HepG2 (cell line): ENCODE measurements around the gene PLA2G4F. TPM values are rescaled to one million over a fixed set of nuclear protein-coding genes. Genes with fewer than 3 reads are reported as not detected.

Experiments used
- ATAC-seq: fragments of 200-7000 bp; cut with Tn5 transposase; 3 replicates; pipeline ENCODE4 v1.9.1; 2020; ENCODE audit warnings: mild to moderate bottlenecking, moderate library complexity
- BruUV-seq: library from RNA; stranded (reverse); fragments of 400-500 nt; replicated peaks from 2 replicates; lab custom pipeline; 2021; lab: Mats Ljungman, UMichigan
- CTCF ChIA-PET: fragments of 300-600 bp; formaldehyde crosslinking; extraction: SDS; loops from one replicate; lab custom pipeline; 2021; ENCODE audit warnings: low total read pairs, inconsistent platforms, low intra/inter-chr PET ratio; lab: Yijun Ruan, JAX
- POLR2A ChIA-PET: fragments of 350-600 bp; sonication (Branson Sonifier 250); formaldehyde crosslinking; loops from one replicate; lab custom pipeline; 2020; ENCODE audit warnings: antibody characterized with exemption, inconsistent platforms; lab: Yijun Ruan, JAX
- DNase-seq: peaks from one replicate; pipeline ENCODE4 v3.0.0-alpha.2; 2015; ENCODE audit warnings: low spot score
- FAIRE-seq: peaks from 3 replicates; lab custom pipeline; 2011; peaks lifted over from hg19 to GRCh38; lab: Jason Lieb, UNC
- H2AFZ ChIP-seq: one replicate; pipeline ENCODE4 v1.6.1; 2011; ENCODE audit warnings: low read length, inconsistent platforms
- H3K27ac ChIP-seq: fragments of 300-600 bp; 3 replicates; pipeline ENCODE4 v1.8.0; 2011; ENCODE audit warnings: mixed run types, mild to moderate bottlenecking, mixed read lengths, low read length, inconsistent platforms; ENCODE audit not compliant: insufficient read depth; ENCODE audit errors: extremely low read length
- H3K27me3 ChIP-seq, 2 experiments: fragments of 200-600 bp in 1 of 2; 2 replicates in 1 of 2; 3 replicates in 1 of 2; pipeline versions ENCODE4 v1.6.0 to v1.8.0; 2011; ENCODE audit warnings: low read length in 2 of 2, mild to moderate bottlenecking in 2 of 2, moderate library complexity in 2 of 2, inconsistent platforms in 1 of 2; ENCODE audit not compliant: insufficient read depth in 2 of 2, control insufficient read depth in 1 of 2
- H3K36me3 ChIP-seq, 2 experiments: fragments of 200-600 bp in 1 of 2; replicated peaks in 1 of 2; 2 replicates in 1 of 2; 3 replicates in 1 of 2; pipeline versions ENCODE4 v1.5.1 to v1.8.0; 2011; ENCODE audit warnings: low read length in 2 of 2, inconsistent platforms in 1 of 2; ENCODE audit not compliant: insufficient read depth in 2 of 2, control insufficient read depth in 1 of 2
- H3K4me1 ChIP-seq: 2 replicates; pipeline ENCODE4 v1.5.1; 2012; ENCODE audit warnings: low read length, inconsistent platforms; ENCODE audit not compliant: insufficient read depth
- H3K4me2 ChIP-seq: 2 replicates; pipeline ENCODE4 v1.6.0; 2011; ENCODE audit warnings: low read depth, low read length, inconsistent platforms
- H3K4me3 ChIP-seq, 3 experiments: fragments of 200-600 bp in 1 of 3; sonication (generic), shearing (Covaris generic) in 1 of 3; replicated peaks in 1 of 3; 2 replicates each; pipeline ENCODE4 v1.5.1; 2011 to 2016; ENCODE audit warnings: low read length in 3 of 3, inconsistent platforms in 2 of 3, low read depth in 2 of 3, mild to moderate bottlenecking in 2 of 3, control low read depth in 1 of 3, mixed read lengths in 1 of 3; ENCODE audit not compliant: insufficient read depth in 1 of 3
- H3K79me2 ChIP-seq: one replicate; pipeline ENCODE4 v1.6.1; 2011; ENCODE audit warnings: low read length, inconsistent platforms; ENCODE audit not compliant: insufficient read depth
- H3K9ac ChIP-seq: 2 replicates; pipeline ENCODE4 v1.6.0; 2011; ENCODE audit warnings: mild to moderate bottlenecking, low read depth, low read length, inconsistent platforms; ENCODE audit not compliant: insufficient read depth
- H3K9me3 ChIP-seq: 2 replicates; pipeline ENCODE4 v1.5.1; 2012; ENCODE audit warnings: mild to moderate bottlenecking, low read length
- H4K20me1 ChIP-seq: 2 replicates; pipeline ENCODE4 v1.6.0; 2011; ENCODE audit warnings: inconsistent platforms, mild to moderate bottlenecking, low read length, moderate library complexity; ENCODE audit not compliant: insufficient read depth
- EEA1 ChIP-seq: sonication (generic); formaldehyde crosslinking; IDR thresholded peaks from 2 replicates; pipeline ENCODE4 v1.5.1; 2020; ENCODE audit warnings: mild to moderate bottlenecking, missing genetic modification reagents, borderline replicate concordance
- RAD51 ChIP-seq: fragments of 450-650 bp; IDR thresholded peaks from 2 replicates; pipeline ENCODE4 v1.6.1; 2016; ENCODE audit warnings: borderline replicate concordance
- ZFP82 ChIP-seq: sonication (generic); formaldehyde crosslinking; IDR thresholded peaks from 2 replicates; pipeline ENCODE4 v1.5.1; 2020; ENCODE audit warnings: mild to moderate bottlenecking, missing genetic modification reagents, borderline replicate concordance
- ZNF17 ChIP-seq: sonication (generic); formaldehyde crosslinking; IDR thresholded peaks from 2 replicates; pipeline ENCODE4 v1.5.0; 2020; ENCODE audit warnings: mild to moderate bottlenecking, missing genetic modification reagents
- ZNF34 ChIP-seq: sonication (generic); formaldehyde crosslinking; IDR thresholded peaks from 2 replicates; pipeline ENCODE4 v1.4.0; 2020; ENCODE audit warnings: mild to moderate bottlenecking, missing genetic modification reagents, borderline replicate concordance
- ZNF430 ChIP-seq: sonication (generic); formaldehyde crosslinking; IDR thresholded peaks from 2 replicates; pipeline ENCODE4 v1.9.0; 2021; ENCODE audit warnings: mild to moderate bottlenecking, missing genetic modification reagents
- ZNF44 ChIP-seq: sonication (generic); formaldehyde crosslinking; IDR thresholded peaks from 2 replicates; pipeline ENCODE4 v1.5.1; 2020; ENCODE audit warnings: mild to moderate bottlenecking, missing genetic modification reagents
- ZNF460 ChIP-seq: sonication (generic); formaldehyde crosslinking; IDR thresholded peaks from 2 replicates; pipeline ENCODE4 v1.5.1; 2020; ENCODE audit warnings: missing genetic modification reagents, mild to moderate bottlenecking, borderline replicate concordance
- ZNF468 ChIP-seq: sonication (generic); formaldehyde crosslinking; IDR thresholded peaks from 2 replicates; pipeline ENCODE4 v1.8.0; 2022; ENCODE audit warnings: mild to moderate bottlenecking, moderate library complexity, missing genetic modification reagents
- ZNF557 ChIP-seq: sonication (generic); formaldehyde crosslinking; IDR thresholded peaks from 2 replicates; pipeline ENCODE4 v1.4.0; 2020; ENCODE audit warnings: missing genetic modification reagents
- ZNF615 ChIP-seq: sonication (generic); formaldehyde crosslinking; IDR thresholded peaks from 2 replicates; pipeline ENCODE4 v1.5.0; 2020; ENCODE audit warnings: mild to moderate bottlenecking, missing genetic modification reagents, borderline replicate concordance
- ZNF777 ChIP-seq: sonication (generic); formaldehyde crosslinking; IDR thresholded peaks from 2 replicates; pipeline ENCODE4 v1.4.0; 2020; ENCODE audit warnings: missing genetic modification reagents
- ZNF780A ChIP-seq: sonication (generic); formaldehyde crosslinking; IDR thresholded peaks from 2 replicates; pipeline ENCODE4 v1.8.0; 2022; ENCODE audit warnings: mild to moderate bottlenecking, missing genetic modification reagents, moderate library complexity
- WGBS: methylation state at CpG from one replicate; pipeline ENCODE4 v1.1.6; 2017; ENCODE audit warnings: low lambda C conversion rate; 5-methylcytosine and 5-hydroxymethylcytosine counted together
- in situ Hi-C: cut with HindIII; loops from 2 replicates; pipeline ENCODE4 v1.10.0; 2017; ENCODE audit warnings: low pct_unique_long_range_greater_than_20kb; ENCODE audit not compliant: extremely low pct_ligation_motif_present
- intact Hi-C: fragments of 100-400 bp; cut with micrococcal nuclease; formaldehyde crosslinking; loops from one replicate; pipeline ENCODE4 v1.10.0; 2022; ENCODE audit not compliant: unreplicated experiment
- polyA plus RNA-seq, 8 experiments: library from polyadenylated mRNA; depleted of rRNA in 3 of 8; stranded (reverse) in 7 of 8; unstranded in 1 of 8; fragments of >200 nt; fragmentation: Illumina TruSeq in 4 of 8; extraction: Trizol in 4 of 8; gene quantifications; 2 replicates each; pipeline versions ENCODE4 v1.2.1 to v1.2.3, GENCODE V29; 2011 to 2016; ENCODE audit warnings: low read depth in 4 of 8, missing spikeins in 1 of 8, mixed read lengths in 1 of 8; ENCODE audit not compliant: insufficient read depth in 1 of 8
- total RNA-seq, 5 experiments: library from RNA; depleted of rRNA; stranded (reverse); fragments of >200 nt; fragmentation: Illumina TruSeq; extraction: Trizol; gene quantifications; 2 replicates each; pipeline ENCODE4 v1.2.3, GENCODE V29; 2016; ENCODE audit warnings: low read depth in 1 of 5
- TF ChIP-seq, protein P1 (sequence below): sonication (generic); formaldehyde crosslinking; IDR thresholded peaks from 2 replicates; pipeline ENCODE4 v1.4.0; 2020; ENCODE audit warnings: missing genetic modification reagents, borderline replicate concordance

PLA2G4F gene
- total and polyA plus RNA-seq, 2 of the 13 experiments (the other 11 are each of a cell fraction or from before 2014, with no cell fraction given), result 0.07 TPM; not detected in 1

- TF ChIP-seq RAD51, result no peak
- TF ChIP-seq, all 625 proteins: peak for 0
These were observed 25.4 kb downstream of the PLA2G4F start (continued) for GRCh38 chr15:42131006-42131405.

GRCh38 chr15:42130246-42130986, 26.0 kb downstream of the PLA2G4F start:
- CTCF ChIA-PET, result no interaction called here
- no peak overlapping the region for H2AFZ ChIP-seq

More at GRCh38 chr15:42130246-42130986, 26.0 kb downstream of the PLA2G4F start:
- Histone ChIP-seq H3K4me1 (peaks cover 22% of the 10 kb centered on the region), H3K4me2 (no peak overlapping the region), H3K9ac (no peak overlapping the region), H3K36me3 (no peaks in the 10 kb centered on the region), H3K9me3 (no peaks in the 10 kb centered on the region), H4K20me1 (no peaks in the 10 kb centered on the region), H3K4me3 (no peak overlapping the region), H3K27ac (no peak overlapping the region), H3K27me3 (peaks cover 2 to 8% of the 10 kb centered on the region in 2 experiments; a peak in 1 of 5 replicates), H3K79me2 (no peaks in the 10 kb centered on the region)
- WGBS, result 37% methylated on average over 6 of the region's 8 CpGs
- FAIRE-seq (no peak), DNase-seq (no peak), ATAC-seq (no peak)
- POLR2A ChIA-PET, result no interaction called here
- no TSS peak for BruUV-seq
- in situ Hi-C loops, result loop anchor here (5.0 kb wide), 1 partner anchor 38 kb away; the partner anchor contains the start of gene PLA2G4D
- intact Hi-C loops, result no loop called here
- TF ChIP-seq ZNF557 (CRISPR knock-in tag) (no peak), ZNF430 (CRISPR knock-in tag) (no peak), ZFP82 (CRISPR knock-in tag) (no peak), ZNF17 (CRISPR knock-in tag) (no peak), ZNF468 (CRISPR knock-in tag) (no peak), ZNF780A (CRISPR knock-in tag) (no peak), EEA1 (CRISPR knock-in tag) (no peak), ZNF44 (no peak), ZNF460 (no peak), ZNF34 (CRISPR knock-in tag) (no peak), ZNF615 (no peak), ZNF777 (CRISPR knock-in tag) (no peak)
- TF ChIP-seq, protein P1, sequence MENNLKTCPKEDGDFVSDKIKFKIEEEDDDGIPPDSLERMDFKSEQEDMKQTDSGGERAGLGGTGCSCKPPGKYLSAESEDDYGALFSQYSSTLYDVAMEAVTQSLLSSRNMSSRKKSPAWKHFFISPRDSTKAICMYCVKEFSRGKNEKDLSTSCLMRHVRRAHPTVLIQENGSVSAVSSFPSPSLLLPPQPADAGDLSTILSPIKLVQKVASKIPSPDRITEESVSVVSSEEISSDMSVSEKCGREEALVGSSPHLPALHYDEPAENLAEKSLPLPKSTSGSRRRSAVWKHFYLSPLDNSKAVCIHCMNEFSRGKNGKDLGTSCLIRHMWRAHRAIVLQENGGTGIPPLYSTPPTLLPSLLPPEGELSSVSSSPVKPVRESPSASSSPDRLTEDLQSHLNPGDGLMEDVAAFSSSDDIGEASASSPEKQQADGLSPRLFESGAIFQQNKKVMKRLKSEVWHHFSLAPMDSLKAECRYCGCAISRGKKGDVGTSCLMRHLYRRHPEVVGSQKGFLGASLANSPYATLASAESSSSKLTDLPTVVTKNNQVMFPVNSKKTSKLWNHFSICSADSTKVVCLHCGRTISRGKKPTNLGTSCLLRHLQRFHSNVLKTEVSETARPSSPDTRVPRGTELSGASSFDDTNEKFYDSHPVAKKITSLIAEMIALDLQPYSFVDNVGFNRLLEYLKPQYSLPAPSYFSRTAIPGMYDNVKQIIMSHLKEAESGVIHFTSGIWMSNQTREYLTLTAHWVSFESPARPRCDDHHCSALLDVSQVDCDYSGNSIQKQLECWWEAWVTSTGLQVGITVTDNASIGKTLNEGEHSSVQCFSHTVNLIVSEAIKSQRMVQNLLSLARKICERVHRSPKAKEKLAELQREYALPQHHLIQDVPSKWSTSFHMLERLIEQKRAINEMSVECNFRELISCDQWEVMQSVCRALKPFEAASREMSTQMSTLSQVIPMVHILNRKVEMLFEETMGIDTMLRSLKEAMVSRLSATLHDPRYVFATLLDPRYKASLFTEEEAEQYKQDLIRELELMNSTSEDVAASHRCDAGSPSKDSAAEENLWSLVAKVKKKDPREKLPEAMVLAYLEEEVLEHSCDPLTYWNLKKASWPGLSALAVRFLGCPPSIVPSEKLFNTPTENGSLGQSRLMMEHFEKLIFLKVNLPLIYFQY (CRISPR knock-in tag), result no peak
